Muscle layer of duodenum (tissue), 2 donors: ENCODE data around the gene TMEM178A.

Experiments used
- H3K27ac ChIP-seq: one replicate; pipeline ENCODE4 v1.7.0; 2013; ENCODE audit warnings: mild to moderate bottlenecking, low read length
- H3K27me3 ChIP-seq: one replicate; pipeline ENCODE4 v1.7.0; 2013; ENCODE audit warnings: low read depth, mild to moderate bottlenecking, control low read depth, low read length
- H3K36me3 ChIP-seq, 2 donors: one replicate each; pipeline ENCODE4 v1.7.0; 2013; ENCODE audit warnings: low read length in 2 of 2, control low read depth in 1 of 2, mild to moderate bottlenecking in 1 of 2; ENCODE audit not compliant: insufficient read depth in 2 of 2, control insufficient read depth in 1 of 2
- H3K4me1 ChIP-seq, 2 donors: one replicate each; pipeline ENCODE4 v1.7.0; 2013; ENCODE audit warnings: low read length in 2 of 2, mild to moderate bottlenecking in 2 of 2, control low read depth in 1 of 2, moderate library complexity in 1 of 2; ENCODE audit not compliant: insufficient read depth in 2 of 2, control insufficient read depth in 1 of 2
- H3K4me3 ChIP-seq, 2 donors: one replicate each; pipeline ENCODE4 v1.7.0; 2013; ENCODE audit warnings: low read length in 2 of 2, low read depth in 1 of 2, mild to moderate bottlenecking in 1 of 2
- H3K9me3 ChIP-seq, 2 donors: one replicate each; pipeline ENCODE4 v1.7.0; 2013; ENCODE audit warnings: low read length in 2 of 2, control low read depth in 1 of 2, mild to moderate bottlenecking in 1 of 2; ENCODE audit not compliant: control insufficient read depth in 1 of 2
- donor health status: healthy.

Gene TMEM178A

DNA sequence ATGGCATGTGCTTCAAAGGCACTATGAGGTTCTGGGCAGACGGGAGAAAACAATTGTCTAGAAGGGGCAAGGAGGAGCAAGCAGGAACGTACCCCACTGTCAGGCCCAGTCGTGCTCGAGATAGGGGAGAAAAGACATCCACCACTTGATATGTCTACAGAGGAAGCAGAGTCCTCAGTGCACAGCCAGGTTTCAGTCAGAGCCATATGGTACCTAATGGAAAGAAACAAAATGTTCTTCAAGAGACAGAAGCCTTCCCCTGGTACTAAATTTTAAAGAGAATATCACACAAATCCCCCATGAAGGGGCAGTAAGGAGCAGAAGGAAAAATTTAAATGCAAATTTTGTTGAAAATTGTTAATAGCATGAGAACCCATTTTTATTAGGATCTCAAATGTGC lies 91.4 kb downstream of the TMEM178A start:
- Histone ChIP-seq H3K36me3 (peaks cover 49 to 70% of the 10 kb centered on the region in 2 donors), H3K27ac (no peak overlapping the region), H3K4me3 (no peak overlapping the region), H3K4me1 (no peaks in the 10 kb centered on the region), H3K9me3 (no peaks in the 10 kb centered on the region), H3K27me3 (no peaks in the 10 kb centered on the region)

DNA sequence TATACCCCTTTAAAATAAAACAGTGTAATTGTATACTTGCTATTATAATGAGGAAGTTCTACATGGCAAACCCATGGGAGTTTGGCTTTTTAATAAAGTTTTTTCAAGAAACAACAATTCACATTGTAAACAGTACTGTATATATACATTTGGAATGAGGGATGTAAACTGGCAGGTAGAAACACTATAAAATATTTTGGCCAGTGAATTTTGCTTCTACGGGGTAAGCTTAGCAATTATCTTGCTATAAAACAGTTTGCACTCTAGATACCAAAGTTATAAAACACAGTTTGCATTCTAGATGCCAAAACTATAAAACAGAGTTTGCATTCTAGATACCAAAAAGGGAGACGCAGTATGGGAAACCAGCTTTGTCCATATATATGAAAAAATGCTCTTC lies 96.7 kb downstream of the TMEM178A start:
- H3K36me3 ChIP-seq, result peaks cover 37 to 41% of the 10 kb centered on the region in 2 donors

More for the DNA sequence above, 96.7 kb downstream of the TMEM178A start:
- no peaks in the 10 kb centered on the region for H3K9me3 ChIP-seq
- H3K27me3 ChIP-seq, result no peaks in the 10 kb centered on the region
- H3K27ac ChIP-seq, result no peak overlapping the region
- no peak overlapping the region for H3K4me3 ChIP-seq
- H3K4me1 ChIP-seq, result no peaks in the 10 kb centered on the region
